B cell (primary cell): ENCODE data around the gene LRRC14B.

Experiments used
- EZH2 ChIP-seq: IDR thresholded peaks from 2 replicates; pipeline ENCODE4 v1.6.1; 2012; ENCODE audit warnings: borderline replicate concordance, low read depth, mild to moderate bottlenecking, moderate library complexity, low read length; ENCODE audit not compliant: insufficient read depth, poor library complexity, severe bottlenecking
- TF ChIP-seq, protein P1 (sequence below): fragments of 200-600 bp; IDR thresholded peaks from one replicate; pipeline ENCODE4 v1.8.0; 2022; ENCODE audit warnings: antibody characterized with exemption, mild to moderate bottlenecking

DNA sequence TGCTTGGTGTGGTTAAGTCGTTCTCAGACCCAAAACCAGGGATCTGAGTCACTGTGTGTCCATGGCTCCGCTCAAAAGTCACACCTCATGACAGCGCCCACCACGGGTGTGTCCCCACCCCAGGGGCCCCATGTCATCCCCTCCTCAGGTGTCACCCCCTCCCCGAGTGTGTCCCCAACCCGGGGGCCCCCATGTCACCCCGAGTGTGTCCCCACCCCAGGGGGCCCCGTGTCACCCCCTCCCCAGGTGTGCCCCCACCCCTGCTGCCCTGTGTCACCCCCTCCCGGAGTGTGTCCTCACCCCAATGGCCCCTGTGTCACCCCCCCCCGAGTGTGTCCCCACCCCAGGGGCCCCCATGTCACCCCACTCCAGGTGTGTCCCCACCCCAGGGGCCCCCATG is 5.1 kb downstream of the LRRC14B start:
- TF ChIP-seq, protein P1, sequence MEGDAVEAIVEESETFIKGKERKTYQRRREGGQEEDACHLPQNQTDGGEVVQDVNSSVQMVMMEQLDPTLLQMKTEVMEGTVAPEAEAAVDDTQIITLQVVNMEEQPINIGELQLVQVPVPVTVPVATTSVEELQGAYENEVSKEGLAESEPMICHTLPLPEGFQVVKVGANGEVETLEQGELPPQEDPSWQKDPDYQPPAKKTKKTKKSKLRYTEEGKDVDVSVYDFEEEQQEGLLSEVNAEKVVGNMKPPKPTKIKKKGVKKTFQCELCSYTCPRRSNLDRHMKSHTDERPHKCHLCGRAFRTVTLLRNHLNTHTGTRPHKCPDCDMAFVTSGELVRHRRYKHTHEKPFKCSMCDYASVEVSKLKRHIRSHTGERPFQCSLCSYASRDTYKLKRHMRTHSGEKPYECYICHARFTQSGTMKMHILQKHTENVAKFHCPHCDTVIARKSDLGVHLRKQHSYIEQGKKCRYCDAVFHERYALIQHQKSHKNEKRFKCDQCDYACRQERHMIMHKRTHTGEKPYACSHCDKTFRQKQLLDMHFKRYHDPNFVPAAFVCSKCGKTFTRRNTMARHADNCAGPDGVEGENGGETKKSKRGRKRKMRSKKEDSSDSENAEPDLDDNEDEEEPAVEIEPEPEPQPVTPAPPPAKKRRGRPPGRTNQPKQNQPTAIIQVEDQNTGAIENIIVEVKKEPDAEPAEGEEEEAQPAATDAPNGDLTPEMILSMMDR = no peak
- TF ChIP-seq EZH2 = no peak
